ENCODE results near the gene LITAFD.
A peak's percentile ranks its signal among the peaks of the same experiment; 100 is the strongest.

Gene LITAFD

GRCh38 chr16:8920645-8921346 is 38.6 kb downstream of the LITAFD start:
- Histone ChIP-seq H4K20me1 (ENCODE audit: insufficient read depth) (peaks cover 22% of the 10 kb centered on the region; the same call in 1 of the 2 replicates), H3K27me3 (ENCODE audit: insufficient read depth, low read depth) (no peaks in the 10 kb centered on the region), H3K4me1 (ENCODE audit: low read depth, poor library complexity, severe bottlenecking) (peaks cover 47% of the 10 kb centered on the region), H3K27ac (peak overlapping the region; percentile 3; the same call in 1 of the 2 replicates), H3K79me2 (ENCODE audit: insufficient read depth, low read depth) (peaks cover 67% of the 10 kb centered on the region), H3K4me2 (no peak overlapping the region), H2AFZ (ENCODE audit: low read depth) (no peak overlapping the region), H3K9ac (no peak overlapping the region), H3K36me3 (ENCODE audit: insufficient read depth) (peaks cover 21% of the 10 kb centered on the region; the same call in 1 of the 2 replicates), H3K4me3 (IDR thresholded peaks at IDR 0.05; ENCODE audit: insufficient read depth, low read depth, low read length) (no peak overlapping the region)
- no peak for TF ChIP-seq CTCF (conservative IDR thresholded peaks at IDR 0.05; ENCODE audit: low read depth, low read length)

- no peaks in the 10 kb centered on the region for H3K27me3 ChIP-seq (ENCODE audit: insufficient read depth, low read depth)
- no peak overlapping the region for H3K9ac ChIP-seq
- H3K4me3 ChIP-seq (IDR thresholded peaks at IDR 0.05; ENCODE audit: insufficient read depth, low read depth, low read length): no peak overlapping the region
- H3K36me3 ChIP-seq (ENCODE audit: insufficient read depth): peaks cover 21% of the 10 kb centered on the region; the same call in 1 of the 2 replicates
- H3K4me2 ChIP-seq: no peak overlapping the region
- no peak overlapping the region for H2AFZ ChIP-seq (ENCODE audit: low read depth)
- no peak overlapping the region for H3K27ac ChIP-seq
- peaks cover 74% of the 10 kb centered on the region for H3K79me2 ChIP-seq (ENCODE audit: insufficient read depth, low read depth)
- peaks cover 27% of the 10 kb centered on the region for H4K20me1 ChIP-seq (ENCODE audit: insufficient read depth)
- TF ChIP-seq CTCF (conservative IDR thresholded peaks at IDR 0.05; ENCODE audit: low read depth, low read length): no peak
- H3K4me1 ChIP-seq (ENCODE audit: low read depth, poor library complexity, severe bottlenecking): peaks cover 47% of the 10 kb centered on the region
Measured at GRCh38 chr16:8921347-8921984, 39.3 kb downstream of the LITAFD start.

GRCh38 chr16:8923199-8923598 is 41.0 kb downstream of the LITAFD start:
- H3K9ac ChIP-seq: no peak overlapping the region
- peaks cover 21% of the 10 kb centered on the region; the same call in 1 of the 2 replicates for H3K36me3 ChIP-seq (ENCODE audit: insufficient read depth)
- no peak overlapping the region for H3K4me3 ChIP-seq (IDR thresholded peaks at IDR 0.05; ENCODE audit: insufficient read depth, low read depth, low read length)
- no peak overlapping the region for H3K27ac ChIP-seq
- H4K20me1 ChIP-seq (ENCODE audit: insufficient read depth): peaks cover 43% of the 10 kb centered on the region
- peaks cover 91% of the 10 kb centered on the region for H3K79me2 ChIP-seq (ENCODE audit: insufficient read depth, low read depth)
- H2AFZ ChIP-seq (ENCODE audit: low read depth): no peak overlapping the region
- H3K27me3 ChIP-seq (ENCODE audit: insufficient read depth, low read depth): no peaks in the 10 kb centered on the region
- no peak overlapping the region for H3K4me2 ChIP-seq
- H3K4me1 ChIP-seq (ENCODE audit: low read depth, poor library complexity, severe bottlenecking): peaks cover 47% of the 10 kb centered on the region
- TF ChIP-seq CTCF (conservative IDR thresholded peaks at IDR 0.05; ENCODE audit: low read depth, low read length): no peak

GRCh38 chr16:8924214-8924613 is 42.1 kb downstream of the LITAFD start:
- Histone ChIP-seq H4K20me1 (ENCODE audit: insufficient read depth) (peaks cover 53% of the 10 kb centered on the region), H3K4me1 (ENCODE audit: low read depth, poor library complexity, severe bottlenecking) (peaks cover 47% of the 10 kb centered on the region)

More at GRCh38 chr16:8924214-8924613, 42.1 kb downstream of the LITAFD start:
- H2AFZ ChIP-seq (ENCODE audit: low read depth): no peak overlapping the region
- peaks cover 29% of the 10 kb centered on the region; the same call in 1 of the 2 replicates for H3K36me3 ChIP-seq (ENCODE audit: insufficient read depth)
- H3K9ac ChIP-seq: no peak overlapping the region
- no peak for TF ChIP-seq CTCF (conservative IDR thresholded peaks at IDR 0.05; ENCODE audit: low read depth, low read length)
- no peak overlapping the region for H3K27ac ChIP-seq
- no peak overlapping the region for H3K4me2 ChIP-seq
- peaks cover 96% of the 10 kb centered on the region for H3K79me2 ChIP-seq (ENCODE audit: insufficient read depth, low read depth)
- no peak overlapping the region for H3K4me3 ChIP-seq (IDR thresholded peaks at IDR 0.05; ENCODE audit: insufficient read depth, low read depth, low read length)
- H3K27me3 ChIP-seq (ENCODE audit: insufficient read depth, low read depth): no peaks in the 10 kb centered on the region
